ENCODE results near the gene CORO2B. TPM values are rescaled to one million over a fixed set of nuclear protein-coding genes. Genes with fewer than 3 reads are reported as not detected.

CORO2B gene
- total RNA-seq, 1 donor from 2014 or later = 3.9 TPM

DNA sequence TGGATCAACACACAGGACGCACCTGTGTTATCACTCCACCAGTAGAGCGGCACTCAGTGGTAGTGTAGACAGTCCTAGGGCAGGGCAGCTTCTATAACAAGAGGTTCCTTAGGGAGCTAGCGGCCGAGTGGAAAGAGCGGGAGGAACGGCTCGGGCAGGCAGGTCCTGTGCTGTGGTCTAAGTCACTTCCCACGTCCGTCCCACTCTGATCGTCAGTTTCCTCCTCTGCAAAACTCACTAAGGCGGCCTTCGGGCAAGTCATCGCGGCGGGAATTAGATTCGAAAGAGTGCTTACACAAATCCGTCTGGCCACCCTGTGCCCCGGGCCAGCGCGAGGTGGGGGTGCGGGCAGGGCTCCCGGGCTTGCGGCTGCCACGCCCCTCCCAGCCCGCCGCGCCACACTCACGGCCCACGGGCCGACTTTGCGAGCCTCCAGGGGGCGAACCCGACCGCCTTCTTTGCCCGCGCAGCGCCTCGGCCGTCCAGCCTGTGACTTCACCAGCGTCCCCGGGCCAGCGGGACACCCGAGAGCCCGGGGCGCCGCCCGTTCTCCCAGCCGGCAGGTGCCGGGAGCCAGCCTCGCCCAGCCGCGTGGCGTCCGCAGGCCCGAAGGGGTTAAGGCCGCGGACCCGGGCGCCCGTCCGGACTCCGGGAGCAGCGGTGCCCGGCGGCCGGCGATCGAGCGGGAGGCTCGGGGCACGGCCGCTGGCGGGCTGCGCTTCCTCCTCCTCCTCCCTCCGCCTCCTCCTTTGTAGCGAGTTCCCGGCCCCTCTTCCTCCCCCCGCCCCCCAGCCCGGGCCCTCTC, 416 bp upstream of the CORO2B start:
- Mint-ChIP-seq H3K27me3 (peaks cover 53% of the 10 kb centered on the region), H3K4me1 (ENCODE audit: unreplicated experiment) (peaks cover 32% of the 10 kb centered on the region), H3K36me3 (no peaks in the 10 kb centered on the region), H3K9me3 (no peaks in the 10 kb centered on the region), H3K27ac (peak overlapping the region; percentile 82), H3K4me3 (peak overlapping the region; percentile 89)
- TF ChIP-seq, protein P1, sequence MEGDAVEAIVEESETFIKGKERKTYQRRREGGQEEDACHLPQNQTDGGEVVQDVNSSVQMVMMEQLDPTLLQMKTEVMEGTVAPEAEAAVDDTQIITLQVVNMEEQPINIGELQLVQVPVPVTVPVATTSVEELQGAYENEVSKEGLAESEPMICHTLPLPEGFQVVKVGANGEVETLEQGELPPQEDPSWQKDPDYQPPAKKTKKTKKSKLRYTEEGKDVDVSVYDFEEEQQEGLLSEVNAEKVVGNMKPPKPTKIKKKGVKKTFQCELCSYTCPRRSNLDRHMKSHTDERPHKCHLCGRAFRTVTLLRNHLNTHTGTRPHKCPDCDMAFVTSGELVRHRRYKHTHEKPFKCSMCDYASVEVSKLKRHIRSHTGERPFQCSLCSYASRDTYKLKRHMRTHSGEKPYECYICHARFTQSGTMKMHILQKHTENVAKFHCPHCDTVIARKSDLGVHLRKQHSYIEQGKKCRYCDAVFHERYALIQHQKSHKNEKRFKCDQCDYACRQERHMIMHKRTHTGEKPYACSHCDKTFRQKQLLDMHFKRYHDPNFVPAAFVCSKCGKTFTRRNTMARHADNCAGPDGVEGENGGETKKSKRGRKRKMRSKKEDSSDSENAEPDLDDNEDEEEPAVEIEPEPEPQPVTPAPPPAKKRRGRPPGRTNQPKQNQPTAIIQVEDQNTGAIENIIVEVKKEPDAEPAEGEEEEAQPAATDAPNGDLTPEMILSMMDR (conservative IDR thresholded peaks at IDR 0.05) = peak; percentile 67
- DNase-seq (ENCODE audit: extremely low spot score, unreplicated experiment) = peak; percentile 77

DNA sequence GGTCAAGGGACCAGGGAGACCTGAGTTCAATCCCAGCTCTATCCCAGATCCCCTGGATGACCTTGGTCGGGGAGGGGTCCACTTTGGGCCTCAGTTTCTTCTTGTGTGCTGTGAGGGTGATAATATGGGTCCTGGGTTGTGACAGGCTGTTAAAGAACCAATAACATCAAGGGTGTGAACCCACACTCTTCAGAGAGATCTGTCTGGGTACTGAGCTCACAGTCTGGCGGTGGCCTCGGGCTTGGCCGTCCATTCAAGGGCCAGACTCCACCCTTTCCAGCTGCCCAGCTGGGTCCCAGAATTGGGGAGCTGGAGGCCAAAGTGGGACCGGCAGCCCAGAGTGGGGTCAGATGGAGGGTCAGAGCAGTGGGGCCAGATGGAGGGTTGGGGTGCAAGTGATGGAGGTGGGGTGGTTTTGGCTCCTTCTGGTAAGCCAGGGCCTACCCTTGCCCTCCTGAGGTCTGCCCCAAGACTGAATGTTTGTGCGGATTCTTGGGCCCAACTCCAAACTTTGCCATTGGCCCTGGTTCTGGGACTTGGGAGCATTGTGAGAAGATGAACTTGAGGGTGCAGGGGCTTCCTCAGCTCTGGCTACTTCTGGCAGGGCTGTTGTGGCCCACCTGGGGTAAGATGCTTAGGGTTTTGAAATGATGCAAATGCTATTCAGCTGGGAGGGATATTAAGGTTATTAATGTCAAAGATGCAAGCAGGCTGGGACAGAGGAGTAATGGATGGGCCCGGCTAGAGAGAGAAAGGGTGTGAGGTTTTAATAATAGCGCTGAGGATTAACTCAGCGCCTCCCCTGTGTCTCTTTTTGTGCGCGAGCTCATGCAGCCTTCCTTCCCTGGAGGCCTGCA, 1.5 kb downstream of the CORO2B start:
- peaks cover 20% of the 10 kb centered on the region for H3K4me1 Mint-ChIP-seq (ENCODE audit: unreplicated experiment)
- peaks cover 40% of the 10 kb centered on the region for H3K27me3 Mint-ChIP-seq
- TF ChIP-seq, protein P1 (conservative IDR thresholded peaks at IDR 0.05) = no peak
- H3K9me3 Mint-ChIP-seq = no peaks in the 10 kb centered on the region
- no peaks in the 10 kb centered on the region for H3K36me3 Mint-ChIP-seq
- H3K27ac Mint-ChIP-seq = peak overlapping the region; percentile 53
- no peak for DNase-seq (ENCODE audit: extremely low spot score, unreplicated experiment)
- peak overlapping the region; percentile 76 for H3K4me3 Mint-ChIP-seq

DNA sequence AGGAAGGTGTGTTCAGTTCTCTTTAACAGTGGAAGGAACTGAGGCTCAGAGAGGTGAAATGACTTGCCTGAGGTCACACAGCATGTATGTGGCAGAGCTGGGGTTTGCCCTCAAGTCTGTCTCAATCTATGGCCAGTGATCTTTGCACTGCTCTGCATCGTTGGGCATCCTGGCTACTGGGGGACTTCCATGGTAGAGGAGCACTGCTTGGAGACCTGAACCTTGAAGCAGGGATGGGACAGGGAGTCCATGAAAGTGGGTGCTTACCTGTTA, 2.0 kb downstream of the CORO2B start:
- Mint-ChIP-seq H3K27me3 (peaks cover 40% of the 10 kb centered on the region), H3K4me3 (peak overlapping the region; percentile 76), H3K4me1 (ENCODE audit: unreplicated experiment) (peaks cover 24% of the 10 kb centered on the region), H3K9me3 (no peaks in the 10 kb centered on the region), H3K27ac (no peak overlapping the region), H3K36me3 (no peaks in the 10 kb centered on the region)
- TF ChIP-seq, protein P1 (conservative IDR thresholded peaks at IDR 0.05) = no peak
- no peak for DNase-seq (ENCODE audit: extremely low spot score, unreplicated experiment)

DNA sequence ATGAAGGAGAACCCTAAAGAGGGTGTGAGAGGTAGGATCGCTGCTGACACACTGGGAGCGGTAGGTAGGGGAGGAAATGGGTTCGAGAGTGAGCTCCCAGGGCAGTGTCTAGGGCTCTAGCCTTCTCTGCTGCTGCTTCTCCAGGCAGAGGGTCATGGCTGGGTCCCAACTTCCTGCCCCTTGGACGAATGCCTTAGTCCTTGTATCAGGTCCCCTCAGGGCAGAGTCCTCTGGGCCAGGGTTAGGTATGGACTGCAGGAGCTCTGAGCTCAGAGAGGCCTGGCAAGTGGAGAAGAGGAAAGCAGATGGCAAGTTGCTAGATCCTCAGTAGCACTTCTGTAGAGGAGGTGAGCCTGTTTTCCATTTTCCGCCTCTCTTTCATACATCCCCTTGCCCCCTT, 2.9 kb downstream of the CORO2B start:
- no peak overlapping the region for H3K27ac Mint-ChIP-seq
- TF ChIP-seq, protein P1 (conservative IDR thresholded peaks at IDR 0.05) = no peak

DNA sequence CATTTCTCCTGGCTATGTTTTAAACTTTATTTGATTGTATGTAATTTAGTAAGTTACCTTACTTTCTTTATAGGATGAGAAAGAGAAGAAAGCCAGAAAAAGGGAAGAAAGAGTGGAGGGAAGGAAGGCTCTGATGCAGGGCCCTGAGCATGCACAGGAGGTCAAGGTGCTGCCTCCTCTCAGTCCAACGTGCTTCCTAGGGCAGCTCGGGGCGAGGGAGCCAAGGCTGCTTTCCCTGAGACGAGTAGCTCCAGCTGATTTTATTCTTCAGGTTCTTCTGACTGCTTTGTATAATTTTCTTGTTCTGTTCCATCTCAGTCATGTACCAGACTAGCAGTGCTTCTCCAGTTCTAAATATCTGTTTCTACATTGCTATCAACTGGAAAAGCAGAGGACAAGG, 3.4 kb downstream of the CORO2B start:
- DNase-seq (ENCODE audit: extremely low spot score, unreplicated experiment) = no peak
- Mint-ChIP-seq H3K36me3 (no peaks in the 10 kb centered on the region), H3K4me3 (peak overlapping the region; percentile 28), H3K9me3 (no peaks in the 10 kb centered on the region), H3K27me3 (peaks cover 30% of the 10 kb centered on the region), H3K27ac (no peak overlapping the region), H3K4me1 (ENCODE audit: unreplicated experiment) (peaks cover 24% of the 10 kb centered on the region)
- TF ChIP-seq, protein P1 (conservative IDR thresholded peaks at IDR 0.05) = no peak

More for the DNA sequence above, 2.9 kb downstream of the CORO2B start:
- Mint-ChIP-seq H3K9me3 (no peaks in the 10 kb centered on the region), H3K27me3 (peaks cover 35% of the 10 kb centered on the region), H3K4me1 (ENCODE audit: unreplicated experiment) (peaks cover 26% of the 10 kb centered on the region), H3K36me3 (no peaks in the 10 kb centered on the region), H3K4me3 (peak overlapping the region; percentile 28)
- DNase-seq (ENCODE audit: extremely low spot score, unreplicated experiment) = no peak

Measured in type B pancreatic cell (in vitro differentiated cells).